PC-9 (cell line): ENCODE data around the gene DLGAP1. TPM values are rescaled to one million over a fixed set of nuclear protein-coding genes. Genes with fewer than 3 reads are reported as not detected.

Experiments
- BruUV-seq: library from RNA; stranded (reverse); fragments of 400-500 nt; replicated peaks from 2 replicates; lab custom pipeline; 2021; lab: Mats Ljungman, UMichigan
- CTCF ChIA-PET: fragments of 300-600 bp; sonication (Branson Sonifier 250); formaldehyde crosslinking; loops from one replicate; lab custom pipeline; 2022; ENCODE audit warnings: antibody characterized with exemption; lab: Charles Lee
- POLR2A ChIA-PET: fragments of 300-600 bp; sonication (Branson Sonifier 250); formaldehyde crosslinking; loops from one replicate; lab custom pipeline; 2022; ENCODE audit warnings: antibody characterized with exemption; ENCODE audit not compliant: unreplicated experiment; lab: Charles Lee
- DNase-seq, 2 experiments: peaks; one replicate each; pipeline versions ENCODE4 v3.0.0 to v3.0.0-alpha.2; 2015 to 2022; ENCODE audit warnings: mixed read lengths in 1 of 2
- H2AFZ ChIP-seq: fragments of 200-600 bp; sonication (generic); 2 replicates; pipeline ENCODE4 v1.8.1; 2017; ENCODE audit warnings: antibody characterized with exemption
- H3F3A ChIP-seq: fragments of 200-600 bp; sonication (generic); 2 replicates; pipeline ENCODE4 v1.8.1; 2017; ENCODE audit warnings: antibody characterized with exemption, mild to moderate bottlenecking, low read depth; ENCODE audit not compliant: insufficient read depth
- H3K27ac ChIP-seq: fragments of 200-600 bp; sonication (generic); 2 replicates; pipeline ENCODE4 v1.6.1; 2016; ENCODE audit warnings: mixed run types
- H3K27me3 ChIP-seq: fragments of 200-600 bp; sonication (generic); 2 replicates; pipeline ENCODE4 v1.6.1; 2016; ENCODE audit warnings: low read depth, mixed run types; ENCODE audit not compliant: insufficient read depth
- H3K36me3 ChIP-seq: fragments of 200-600 bp; sonication (generic); 2 replicates; pipeline ENCODE4 v1.6.1; 2016; ENCODE audit warnings: low read depth, mixed run types
- H3K4me1 ChIP-seq: fragments of 200-600 bp; sonication (generic); replicated peaks from 2 replicates; pipeline ENCODE4 v1.6.1; 2016; ENCODE audit warnings: mixed run types; ENCODE audit not compliant: insufficient read depth
- H3K4me2 ChIP-seq: fragments of 200-600 bp; sonication (generic); 2 replicates; pipeline ENCODE4 v1.6.1; 2017; ENCODE audit warnings: mixed run types
- H3K4me3 ChIP-seq: fragments of 200-600 bp; sonication (generic); 2 replicates; pipeline ENCODE4 v1.6.1; 2016; ENCODE audit warnings: mixed run types
- H3K79me2 ChIP-seq: fragments of 200-600 bp; sonication (generic); 2 replicates; pipeline ENCODE4 v1.6.1; 2017; ENCODE audit warnings: low read depth, mixed run types
- H3K9me2 ChIP-seq: fragments of 200-600 bp; sonication (generic); 2 replicates; pipeline ENCODE4 v1.8.1; 2017; ENCODE audit warnings: mild to moderate bottlenecking; ENCODE audit not compliant: insufficient read depth
- H3K9me3 ChIP-seq: fragments of 200-600 bp; sonication (generic); 2 replicates; pipeline ENCODE4 v1.8.1; 2016; ENCODE audit warnings: low read depth; ENCODE audit not compliant: insufficient read depth
- H4K20me1 ChIP-seq: fragments of 200-600 bp; sonication (generic); 2 replicates; pipeline ENCODE4 v1.8.1; 2017; ENCODE audit not compliant: insufficient read depth
- CTCF ChIP-seq: fragments of 200-600 bp; sonication (generic); conservative IDR thresholded peaks from 2 replicates; pipeline ENCODE4 v1.6.1; 2017; ENCODE audit warnings: mixed run types, antibody characterized with exemption, mild to moderate bottlenecking, moderate library complexity
- EZH2 ChIP-seq: fragments of 200-600 bp; sonication (generic); IDR thresholded peaks from 2 replicates; pipeline ENCODE4 v1.8.0; 2017; ENCODE audit warnings: antibody characterized with exemption, low read depth
- intact Hi-C: fragments of 100-400 bp; cut with micrococcal nuclease; formaldehyde crosslinking; loops from one replicate; pipeline ENCODE4 v1.10.0; 2022; ENCODE audit not compliant: unreplicated experiment
- total RNA-seq: library from RNA; stranded (reverse); gene quantifications from 2 replicates; pipeline ENCODE4 v1.2.3, GENCODE V29; 2021

The DLGAP1 gene
- total RNA-seq, 1 experiment from 2014 or later: not detected

- DNase-seq: no peak
- POLR2A ChIA-PET: no interaction called here
These were observed 820.7 kb downstream of the DLGAP1 start for GRCh38 chr18:3634250-3634939.

GRCh38 chr18:3631887-3632286 lies 823.2 kb downstream of the DLGAP1 start:
- H3K4me3 ChIP-seq: no peak overlapping the region
- H3F3A ChIP-seq: peaks cover under 1% of the 10 kb centered on the region; the same call in 1 of the 2 replicates
- no peaks in the 10 kb centered on the region for H3K27me3 ChIP-seq
- no peak overlapping the region for H3K27ac ChIP-seq
- no peak for DNase-seq
- no TSS peak for BruUV-seq
- no peak overlapping the region for H2AFZ ChIP-seq
- no peaks in the 10 kb centered on the region for H4K20me1 ChIP-seq
- no peaks in the 10 kb centered on the region for H3K36me3 ChIP-seq
- H3K9me3 ChIP-seq: no peaks in the 10 kb centered on the region
- POLR2A ChIA-PET: no interaction called here
- 0 out of 2 replicates have a peak, but pooled peaks cover 5% of the 10 kb centered on the region for H3K79me2 ChIP-seq
- TF ChIP-seq CTCF: no peak
- no peak for TF ChIP-seq EZH2
- intact Hi-C loops: no loop called here
- CTCF ChIA-PET: no interaction called here
- H3K4me2 ChIP-seq: no peak overlapping the region
- no peaks in the 10 kb centered on the region for H3K9me2 ChIP-seq
- peaks cover 7% of the 10 kb centered on the region for H3K4me1 ChIP-seq

More at GRCh38 chr18:3634250-3634939, 820.7 kb downstream of the DLGAP1 start:
- H3K36me3 ChIP-seq: no peaks in the 10 kb centered on the region
- H3K27me3 ChIP-seq: no peaks in the 10 kb centered on the region
- H3F3A ChIP-seq: no peaks in the 10 kb centered on the region; the same call in 1 of the 2 replicates
- no peaks in the 10 kb centered on the region for H3K79me2 ChIP-seq
- intact Hi-C loops: no loop called here
- H4K20me1 ChIP-seq: no peaks in the 10 kb centered on the region
- H3K4me2 ChIP-seq: no peak overlapping the region
- CTCF ChIA-PET: no interaction called here
- no peak overlapping the region for H3K27ac ChIP-seq
- H3K4me1 ChIP-seq: peaks cover 8% of the 10 kb centered on the region; the same call in 1 of the 2 replicates
- H3K9me3 ChIP-seq: no peaks in the 10 kb centered on the region; the same call in 1 of the 2 replicates
- H2AFZ ChIP-seq: no peak overlapping the region
- H3K4me3 ChIP-seq: no peak overlapping the region
- H3K9me2 ChIP-seq: no peaks in the 10 kb centered on the region
- BruUV-seq: no TSS peak
- TF ChIP-seq CTCF (no peak), EZH2 (no peak)

- no peak overlapping the region for H3K4me3 ChIP-seq
- CTCF ChIA-PET: no interaction called here
These were observed 828.1 kb downstream of the DLGAP1 start for GRCh38 chr18:3626929-3627458.

More at GRCh38 chr18:3626929-3627458, 828.1 kb downstream of the DLGAP1 start:
- Histone ChIP-seq H4K20me1 (no peaks in the 10 kb centered on the region), H3K4me2 (no peak overlapping the region), H3K27me3 (no peaks in the 10 kb centered on the region), H3K9me3 (no peaks in the 10 kb centered on the region), H3K79me2 (0 out of 2 replicates have a peak, but pooled peaks cover 7% of the 10 kb centered on the region), H3K27ac (peak overlapping the region; percentile 100), H3K9me2 (no peaks in the 10 kb centered on the region), H3F3A (peaks cover 47% of the 10 kb centered on the region), H3K4me1 (peaks cover 47% of the 10 kb centered on the region), H2AFZ (no peak overlapping the region), H3K36me3 (no peaks in the 10 kb centered on the region)
- DNase-seq: no peak
- intact Hi-C loops: loop anchor here (10.0 kb wide), 1 partner anchor 168 kb away; no protein-coding TSS in a partner anchor
- TF ChIP-seq CTCF (no peak), EZH2 (no peak)
- BruUV-seq: no TSS peak
- POLR2A ChIA-PET: interaction anchor here (0.6 kb wide), 1 partner anchor 347 kb away, joined by 6 read pairs; no protein-coding TSS in a partner anchor
